MM.1S (cell line): ENCODE data around the gene NEURL3.

Experiments used
- CTCF ChIP-seq: fragments of 300-600 bp; sonication (generic); IDR thresholded peaks from 2 replicates; pipeline ENCODE4 v1.5.1; 2016; ENCODE audit warnings: antibody characterized with exemption, low read length, mixed read lengths
- EZH2 ChIP-seq: fragments of 300-600 bp; sonication (generic); optimal IDR thresholded peaks from 2 replicates; pipeline ENCODE3; 2017; ENCODE audit warnings: low read depth, mild to moderate bottlenecking, antibody characterized with exemption, low read length, mixed read lengths
- EZH2phosphoT487 ChIP-seq: fragments of 300-600 bp; sonication (generic); IDR thresholded peaks from 2 replicates; pipeline ENCODE4 v1.6.1; 2018; ENCODE audit warnings: antibody characterized with exemption, low read length

DNA sequence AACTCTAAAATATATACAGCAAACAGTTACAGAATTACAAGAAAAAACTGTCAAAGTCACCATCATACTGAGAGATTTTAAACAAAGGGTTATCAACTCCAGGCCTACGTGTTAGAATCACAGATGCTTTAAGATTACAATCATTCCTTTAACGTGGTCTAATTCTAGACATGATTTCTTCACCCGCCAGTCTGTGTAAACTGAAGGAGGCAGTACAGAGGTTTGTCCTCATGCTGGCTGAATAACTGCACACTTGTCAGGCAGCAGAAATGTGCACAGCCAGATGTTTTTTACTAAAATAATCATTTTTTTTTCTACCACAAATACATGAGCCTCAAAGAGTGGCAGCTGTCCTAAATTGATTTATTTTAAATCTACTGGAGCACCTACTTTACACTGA, 15.5 kb upstream of the NEURL3 start:
- no peak for TF ChIP-seq CTCF
- no peak for TF ChIP-seq EZH2
- no peak for TF ChIP-seq EZH2phosphoT487
